GM12878 (cell line): ENCODE measurements around the gene GRM5. TPM values are rescaled to one million over a fixed set of nuclear protein-coding genes. Genes with fewer than 3 reads are reported as not detected.

ENCODE experiments used
- ATAC-seq: fragments of 200-7000 bp; cut with Tn5 transposase; 3 replicates; pipeline ENCODE4 v1.9.1; 2020; ENCODE audit warnings: mild to moderate bottlenecking, moderate library complexity
- BruUV-seq: library from RNA; stranded (reverse); fragments of 400-500 nt; replicated peaks from 2 replicates; lab custom pipeline; 2021; lab: Mats Ljungman, UMichigan
- CTCF ChIA-PET: fragments of 300-600 bp; sonication (Branson Sonifier 250); formaldehyde crosslinking; extraction: SDS; loops from one replicate; lab custom pipeline; 2021; ENCODE audit warnings: inconsistent platforms; lab: Yijun Ruan, JAX
- POLR2A ChIA-PET: fragments of 350-600 bp; formaldehyde crosslinking; extraction: SDS; loops from one replicate; lab custom pipeline; 2021; ENCODE audit warnings: inconsistent platforms; lab: Charles Lee
- RAD21 ChIA-PET: fragments of 300-600 bp; sonication (Branson Sonifier 250); formaldehyde crosslinking; loops from one replicate; lab custom pipeline; 2023; ENCODE audit warnings: antibody characterized with exemption; ENCODE audit not compliant: unreplicated experiment; lab: Charles Lee
- SMC1A ChIA-PET: fragments of 300-600 bp; sonication (Branson Sonifier 250); formaldehyde crosslinking; loops from one replicate; lab custom pipeline; 2023; ENCODE audit not compliant: unreplicated experiment, uncharacterized antibody; lab: Charles Lee
- DNase-seq: peaks from one replicate; pipeline ENCODE4 v3.0.0-alpha.2; 2011; ENCODE audit warnings: low read depth, low spot score
- FAIRE-seq: peaks from 3 replicates; lab custom pipeline; 2011; peaks lifted over from hg19 to GRCh38; lab: Jason Lieb, UNC
- H2AFZ ChIP-seq: 2 replicates; pipeline ENCODE4 v1.6.0; 2011; ENCODE audit warnings: low read depth, low read length, control low read depth; ENCODE audit not compliant: control insufficient read depth
- H3K27ac ChIP-seq: 2 replicates; pipeline ENCODE4 v1.5.1; 2011; ENCODE audit warnings: control low read depth; ENCODE audit not compliant: control insufficient read depth, insufficient read depth
- H3K27me3 ChIP-seq, 2 experiments: replicated peaks in 1 of 2; 2 replicates each; pipeline versions ENCODE4 v1.6.0 to v1.6.1; 2011; ENCODE audit warnings: low read length in 1 of 2; ENCODE audit not compliant: control insufficient read depth in 2 of 2, insufficient read depth in 2 of 2
- H3K36me3 ChIP-seq, 2 experiments: 2 replicates each; pipeline ENCODE4 v1.5.1; 2011; ENCODE audit warnings: low read length in 1 of 2; ENCODE audit not compliant: control insufficient read depth in 2 of 2, insufficient read depth in 2 of 2
- H3K4me1 ChIP-seq: 2 replicates; pipeline ENCODE4 v1.6.1; 2011; ENCODE audit warnings: mild to moderate bottlenecking, low read length, moderate library complexity, mixed read lengths; ENCODE audit not compliant: control insufficient read depth, insufficient read depth
- H3K4me2 ChIP-seq: 2 replicates; pipeline ENCODE4 v1.6.0; 2011; ENCODE audit warnings: control low read depth; ENCODE audit not compliant: control insufficient read depth, insufficient read depth
- H3K4me3 ChIP-seq: fragments of 200-600 bp; sonication (generic); 2 replicates; pipeline ENCODE4 v1.5.1; 2016
- H3K79me2 ChIP-seq: 2 replicates; pipeline ENCODE4 v1.6.0; 2011; ENCODE audit warnings: low read length; ENCODE audit not compliant: control insufficient read depth, insufficient read depth
- H3K9ac ChIP-seq: 2 replicates; pipeline ENCODE4 v1.8.0; 2011; ENCODE audit warnings: low read length, control low read depth, mixed read lengths; ENCODE audit not compliant: control insufficient read depth, insufficient read depth
- H3K9me3 ChIP-seq: replicated peaks from 3 replicates; pipeline ENCODE4 v1.5.1; 2011; ENCODE audit warnings: mild to moderate bottlenecking, low read length; ENCODE audit not compliant: control insufficient read depth, insufficient read depth
- H4K20me1 ChIP-seq: 2 replicates; pipeline ENCODE4 v1.6.0; 2011; ENCODE audit not compliant: control insufficient read depth, insufficient read depth
- CUX1 ChIP-seq: IDR thresholded peaks from 2 replicates; pipeline ENCODE4 v1.6.1; 2012; ENCODE audit warnings: improper control_type of control experiment, low read depth, low read length; ENCODE audit not compliant: insufficient replicate concordance
- E2F4 ChIP-seq: IDR thresholded peaks from 2 replicates; pipeline ENCODE4 v1.6.1; 2012; ENCODE audit warnings: low read depth, low read length, improper control_type of control experiment
- GATAD2B ChIP-seq: fragments of 450-650 bp; conservative IDR thresholded peaks from 2 replicates; pipeline ENCODE4 v1.6.1; 2017; ENCODE audit warnings: low read depth, mild to moderate bottlenecking, moderate library complexity
- HDAC2 ChIP-seq: fragments of 200-600 bp; sonication (generic); IDR thresholded peaks from 2 replicates; pipeline ENCODE4 v1.6.1; 2017
- HDAC6 ChIP-seq: fragments of 200-600 bp; sonication (generic); IDR thresholded peaks from one replicate; pipeline ENCODE4 v1.8.0; 2017; ENCODE audit warnings: antibody characterized with exemption; ENCODE audit not compliant: unreplicated experiment
- HSF1 ChIP-seq: fragments of 150-350 bp; IDR thresholded peaks from 2 replicates; pipeline ENCODE4 v1.6.1; 2014; ENCODE audit warnings: mild to moderate bottlenecking, low read depth, low read length
- KAT2A ChIP-seq: conservative IDR thresholded peaks from 2 replicates; pipeline ENCODE4 v1.6.1; 2011; ENCODE audit warnings: low read depth, low read length; ENCODE audit not compliant: control insufficient read depth
- MEF2A ChIP-seq: IDR thresholded peaks from 2 replicates; pipeline ENCODE4 v1.6.1; 2011; ENCODE audit warnings: low read depth, mild to moderate bottlenecking, low read length, moderate library complexity; ENCODE audit not compliant: insufficient read depth
- NR2F1 ChIP-seq: fragments of 450-650 bp; conservative IDR thresholded peaks from 2 replicates; pipeline ENCODE4 v1.6.1; 2017; ENCODE audit warnings: mild to moderate bottlenecking
- PBX3 ChIP-seq: IDR thresholded peaks from 2 replicates; pipeline ENCODE4 v1.6.1; 2011; ENCODE audit warnings: mild to moderate bottlenecking, low read depth, low read length, moderate library complexity; ENCODE audit not compliant: insufficient replicate concordance
- RFX5 ChIP-seq: IDR thresholded peaks from 2 replicates; pipeline ENCODE4 v1.6.1; 2011; ENCODE audit warnings: low read depth, low read length, improper control_type of control experiment
- SMAD1 ChIP-seq: fragments of 450-650 bp; IDR thresholded peaks from 2 replicates; pipeline ENCODE4 v1.6.1; 2018; ENCODE audit warnings: mild to moderate bottlenecking, low read depth; ENCODE audit not compliant: partially characterized antibody
- SP1 ChIP-seq: IDR thresholded peaks from one replicate; pipeline ENCODE4 v1.6.1; 2011; ENCODE audit warnings: low read depth, low read length
- TAF1 ChIP-seq: IDR thresholded peaks from 2 replicates; pipeline ENCODE4 v1.6.1; 2011; ENCODE audit warnings: mild to moderate bottlenecking, low read depth, low read length, borderline replicate concordance
- WGBS: methylation state at CpG from one replicate; pipeline ENCODE4 v1.1.6; 2016; ENCODE audit warnings: low lambda C conversion rate; ENCODE audit not compliant: insufficient replicate concordance, insufficient coverage; ENCODE audit errors: missing lambda C conversion rate; 5-methylcytosine and 5-hydroxymethylcytosine counted together
- in situ Hi-C: fragments of 300-500 bp; cut with MboI; formaldehyde crosslinking; loops from 9 replicates; pipeline ENCODE4 v1.14.3; 2018; ENCODE audit warnings: mixed read lengths
- intact Hi-C: fragments of 100-400 bp; cut with micrococcal nuclease; formaldehyde crosslinking; loops from one replicate; pipeline ENCODE4 v1.14.2; 2022; ENCODE audit not compliant: unreplicated experiment
- polyA plus RNA-seq, 11 experiments: library from polyadenylated mRNA; depleted of rRNA in 4 of 11; unstranded in 6 of 11; stranded (reverse) in 5 of 11; fragments of >200 nt; fragmentation: Nextera tagmentation in 4 of 11; fragmentation: Illumina TruSeq in 1 of 11; extraction: Ambion mirVana in 4 of 11; extraction: Trizol in 1 of 11; gene quantifications; 1 replicate in 1 of 11; 2 replicates in 10 of 11; pipeline versions ENCODE4 v1.2.1 to v1.2.3, GENCODE V29; 2011 to 2016; ENCODE audit warnings: inconsistent platforms in 2 of 11, missing spikeins in 2 of 11, low read depth in 1 of 11
- total RNA-seq, 4 experiments: library from RNA; depleted of rRNA in 3 of 4; stranded (reverse); fragments of >200 nt in 3 of 4; fragmentation: Illumina TruSeq in 1 of 4; extraction: Trizol in 1 of 4; gene quantifications; 2 replicates each; pipeline versions ENCODE4 v1.2.1 to v1.2.3, GENCODE V29; 2013 to 2021

GRM5 gene
- total and polyA plus RNA-seq, 10 of the 15 experiments (the other 5 are each of a cell fraction or from before 2014, with no cell fraction given) = not detected

GRCh38 chr11:88541006-88541405 lies 524.8 kb downstream of the GRM5 start (continued):
- TF ChIP-seq HDAC2 (no peak), HSF1 (no peak), GATAD2B (no peak), RFX5 (no peak)

GRCh38 chr11:88538098-88538497 lies 527.7 kb downstream of the GRM5 start:
- intact Hi-C loops (no loop called here), in situ Hi-C loops (loop anchor here (25.0 kb wide), 1 partner anchor 526 kb away; no protein-coding TSS in a partner anchor)
- Histone ChIP-seq H3K27ac (no peak overlapping the region), H2AFZ (no peak overlapping the region), H3K9ac (no peak overlapping the region), H3K4me3 (no peak overlapping the region), H3K4me1 (no peaks in the 10 kb centered on the region), H3K9me3 (no peaks in the 10 kb centered on the region; the same call in 1 of the 3 replicates), H3K79me2 (no peaks in the 10 kb centered on the region), H4K20me1 (no peaks in the 10 kb centered on the region), H3K27me3 (no peaks in the 10 kb centered on the region), H3K36me3 (no peaks in the 10 kb centered on the region), H3K4me2 (no peak overlapping the region)
- no peak for DNase-seq
- WGBS = 0% methylated on average over 1 of the region's 1 CpG
- ATAC-seq = no peak
- no peak for FAIRE-seq
- SMC1A ChIA-PET = interaction anchor here (0.7 to 3.7 kb wide), 13 partner anchors 9 to 522 kb away, joined by 3 to 11 read pairs (median 4); no protein-coding TSS in a partner anchor
- POLR2A ChIA-PET = no interaction called here
- CTCF ChIA-PET = interaction anchor here (0.8 to 3.6 kb wide), 5 partner anchors 13 to 522 kb away, joined by 3 to 15 read pairs (median 3); no protein-coding TSS in a partner anchor
- no TSS peak for BruUV-seq
- RAD21 ChIA-PET = no interaction called here
- TF ChIP-seq MEF2A (no peak), E2F4 (no peak), CUX1 (no peak), HDAC6 (no peak), TAF1 (no peak), PBX3 (no peak), NR2F1 (no peak), KAT2A (no peak), SMAD1 (no peak), SP1 (no peak)
